Measurements from ENCODE around the gene GFPT1. TPM values are rescaled to one million over a fixed set of nuclear protein-coding genes. Genes with fewer than 3 reads are reported as not detected.

Gene GFPT1
- total and polyA plus RNA-seq, 9 of the 15 experiments (the other 6 are each of a cell fraction or from before 2014, with no cell fraction given) = 6.6 to 38.3 (median 15.9) TPM

GRCh38 chr2:69298261-69298660 is 88.8 kb downstream of the GFPT1 start:
- FAIRE-seq (no peak), DNase-seq (ENCODE audit: extremely low read depth in 1 of 4, low spot score in 3 of 4) (no peak), ATAC-seq (no peak)
- ChIA-PET POLR2A (no interaction called here), CTCF (ENCODE audit: low intra/inter-chr PET ratio) (no interaction called here)
- no peaks in the 10 kb centered on the region; a peak in 1 of 5 replicates for H3K4me1 ChIP-seq (replicated peaks in 1 of 2; ENCODE audit: control insufficient read depth in 2 of 2, insufficient read depth in 2 of 2, low read length in 2 of 2)
- TF ChIP-seq NRF1 (conservative IDR thresholded peaks at IDR 0.05 in 1 of 2, IDR thresholded peaks at IDR 0.05 in 1 of 2) (peak in 1 of 2 experiments; percentile 45; a peak in 2 of 4 replicates), AFF4 (CRISPR knock-in tag; IDR thresholded peaks at IDR 0.05) (no peak)
- no peaks in the 10 kb centered on the region for H3K36me3 ChIP-seq (ENCODE audit: control insufficient read depth, insufficient read depth, low read length)
- H3K27me3 ChIP-seq (ENCODE audit: control insufficient read depth in 2 of 2, insufficient read depth in 2 of 2, low read length in 2 of 2) = peaks cover 19 to 61% of the 10 kb centered on the region in 2 experiments
- H3K9ac ChIP-seq (ENCODE audit: insufficient read depth in 1 of 2, low read depth in 2 of 2, low read length in 2 of 2) = no peak overlapping the region
- peaks cover 4% of the 10 kb centered on the region for H3K9me1 ChIP-seq (ENCODE audit: control insufficient read depth, insufficient read depth, low read length)
- no TSS peak for BruUV-seq (replicated peaks)
- no peak overlapping the region for H3K4me2 ChIP-seq (ENCODE audit: insufficient read depth, low read length)
- no peak overlapping the region for H3K27ac ChIP-seq (ENCODE audit: extremely low read depth, low read depth, low read length)
- no peak overlapping the region for H3K4me3 ChIP-seq
- intact Hi-C loops (cut with micrococcal nuclease) (no loop called here), in situ Hi-C loops (cut with MboI) (no loop called here)
- no peaks in the 10 kb centered on the region; the same call in 1 of the 2 replicates for H4K20me1 ChIP-seq (replicated peaks; ENCODE audit: control insufficient read depth, insufficient read depth, low read length)
- no peaks in the 10 kb centered on the region for H3K79me2 ChIP-seq (ENCODE audit: control insufficient read depth, insufficient read depth, low read length)
- WGBS (ENCODE audit: insufficient coverage, low coverage, missing lambda C conversion rate) = 8% methylated on average over 7 of the region's 7 CpGs
- H3K9me3 ChIP-seq (replicated peaks; ENCODE audit: control insufficient read depth, insufficient read depth, low read depth, low read length) = no peaks in the 10 kb centered on the region
- H2AFZ ChIP-seq (ENCODE audit: low read depth, low read length) = no peak overlapping the region
